Thoracic aorta (tissue), 2 donors: ENCODE measurements around the gene ATR. TPM values are rescaled to one million over a fixed set of nuclear protein-coding genes. Genes with fewer than 3 reads are reported as not detected.

Source experiments
- ATAC-seq: fragments of 150-250 bp; one replicate; pipeline ENCODE4 v1.8.0; 2017; ENCODE audit warnings: low read depth; ENCODE audit not compliant: insufficient number of reproducible peaks, low FRiP score
- DNase-seq: peaks from one replicate; pipeline ENCODE4 v3.0.0-alpha.2; 2020; ENCODE audit warnings: low spot score
- H3K27ac ChIP-seq, 2 donors: fragments of 200-600 bp; sonication (generic); 1 replicate in 1 of 2; 2 replicates in 1 of 2; pipeline ENCODE4 v1.5.1; 2016; ENCODE audit warnings: mild to moderate bottlenecking in 2 of 2, moderate library complexity in 2 of 2
- H3K27me3 ChIP-seq: fragments of 200-600 bp; sonication (generic); replicated peaks from 2 replicates; pipeline ENCODE4 v1.6.0; 2016; ENCODE audit warnings: mild to moderate bottlenecking; ENCODE audit not compliant: insufficient read depth
- H3K36me3 ChIP-seq: fragments of 200-600 bp; sonication (generic); one replicate; pipeline ENCODE4 v1.5.1; 2016
- H3K4me1 ChIP-seq, 2 donors: fragments of 200-600 bp; sonication (generic); 1 replicate in 1 of 2; 2 replicates in 1 of 2; pipeline versions ENCODE4 v1.5.1 to v1.6.0; 2016; ENCODE audit warnings: low read depth in 2 of 2, mild to moderate bottlenecking in 1 of 2; ENCODE audit not compliant: control insufficient read depth in 1 of 2
- H3K4me3 ChIP-seq: fragments of 200-600 bp; sonication (generic); 2 replicates; pipeline ENCODE4 v1.5.1; 2016; ENCODE audit warnings: mild to moderate bottlenecking
- H3K9me3 ChIP-seq: fragments of 200-600 bp; sonication (generic); 2 replicates; pipeline ENCODE4 v1.5.1; 2016
- total RNA-seq, 2 donors: library from RNA; depleted of rRNA; stranded (reverse); fragments of >200 nt; gene quantifications; one replicate each; pipeline versions ENCODE4 v1.1.0 to v1.2.3, GENCODE V29; 2016
- TF ChIP-seq, protein P1 (sequence below): fragments of 200-600 bp; sonication (generic); IDR thresholded peaks from one replicate; pipeline ENCODE4 v1.5.1; 2019; ENCODE audit warnings: antibody characterized with exemption

Gene ATR
- total RNA-seq, 2 donors from 2014 or later = 21.3 to 41.6 TPM

DNA sequence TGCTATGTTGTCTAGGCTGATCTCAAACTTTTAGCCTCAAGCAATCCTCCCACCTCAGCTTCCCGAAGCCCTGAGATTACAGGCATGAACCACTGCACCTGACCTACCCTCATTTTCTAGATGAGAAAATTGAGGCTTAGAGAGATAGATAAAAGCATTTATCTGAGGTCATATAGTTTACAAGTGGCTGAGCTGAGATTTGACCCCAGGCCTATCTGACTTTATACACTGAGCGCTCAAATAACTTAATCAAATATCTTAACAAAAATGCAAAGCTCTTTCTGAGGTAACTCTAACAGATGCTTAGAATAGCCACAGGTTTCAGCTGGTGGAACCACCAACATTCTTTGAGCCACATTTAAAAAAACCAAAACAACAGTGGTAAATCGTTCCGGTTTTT is 23.2 kb upstream of the ATR start:
- no peaks in the 10 kb centered on the region for H3K9me3 ChIP-seq
- H3K36me3 ChIP-seq = no peaks in the 10 kb centered on the region
- no peak overlapping the region for H3K27ac ChIP-seq
- no peak overlapping the region for H3K4me3 ChIP-seq
- ATAC-seq (no peak), DNase-seq (no peak)
- H3K4me1 ChIP-seq = no peaks in the 10 kb centered on the region
- H3K27me3 ChIP-seq = no peaks in the 10 kb centered on the region
- TF ChIP-seq, protein P1, sequence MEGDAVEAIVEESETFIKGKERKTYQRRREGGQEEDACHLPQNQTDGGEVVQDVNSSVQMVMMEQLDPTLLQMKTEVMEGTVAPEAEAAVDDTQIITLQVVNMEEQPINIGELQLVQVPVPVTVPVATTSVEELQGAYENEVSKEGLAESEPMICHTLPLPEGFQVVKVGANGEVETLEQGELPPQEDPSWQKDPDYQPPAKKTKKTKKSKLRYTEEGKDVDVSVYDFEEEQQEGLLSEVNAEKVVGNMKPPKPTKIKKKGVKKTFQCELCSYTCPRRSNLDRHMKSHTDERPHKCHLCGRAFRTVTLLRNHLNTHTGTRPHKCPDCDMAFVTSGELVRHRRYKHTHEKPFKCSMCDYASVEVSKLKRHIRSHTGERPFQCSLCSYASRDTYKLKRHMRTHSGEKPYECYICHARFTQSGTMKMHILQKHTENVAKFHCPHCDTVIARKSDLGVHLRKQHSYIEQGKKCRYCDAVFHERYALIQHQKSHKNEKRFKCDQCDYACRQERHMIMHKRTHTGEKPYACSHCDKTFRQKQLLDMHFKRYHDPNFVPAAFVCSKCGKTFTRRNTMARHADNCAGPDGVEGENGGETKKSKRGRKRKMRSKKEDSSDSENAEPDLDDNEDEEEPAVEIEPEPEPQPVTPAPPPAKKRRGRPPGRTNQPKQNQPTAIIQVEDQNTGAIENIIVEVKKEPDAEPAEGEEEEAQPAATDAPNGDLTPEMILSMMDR = no peak

GRCh38 chr3:142597906-142598305 is 19.4 kb upstream of the ATR start:
- TF ChIP-seq, protein P1 = no peak
- no peaks in the 10 kb centered on the region for H3K36me3 ChIP-seq
- no peak for DNase-seq
- no peak for ATAC-seq
- no peak overlapping the region for H3K4me3 ChIP-seq
- H3K27me3 ChIP-seq = no peaks in the 10 kb centered on the region
- H3K4me1 ChIP-seq = peaks cover 0 to 7% of the 10 kb centered on the region in 2 donors
- H3K9me3 ChIP-seq = no peaks in the 10 kb centered on the region
- H3K27ac ChIP-seq = no peak overlapping the region

DNA sequence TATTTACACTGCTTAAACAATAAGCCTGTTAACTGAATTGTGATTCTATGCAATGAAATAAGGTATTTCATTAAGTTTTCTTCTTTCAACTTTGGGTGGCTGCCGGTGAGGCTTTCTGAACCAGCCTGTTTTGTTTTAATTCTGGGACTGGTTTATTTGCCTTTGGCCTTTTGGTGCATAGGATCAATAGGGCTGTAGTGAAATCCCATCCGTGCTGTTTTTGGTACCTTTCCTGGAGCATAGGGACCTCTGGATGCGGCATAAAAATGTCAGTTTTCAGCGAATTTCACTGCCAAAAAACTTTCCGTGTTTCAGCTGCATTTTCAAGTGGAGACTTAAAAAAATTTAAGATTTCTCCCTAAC is 18.2 kb upstream of the ATR start:
- H3K4me3 ChIP-seq = peak overlapping the region; percentile 74
- no peak for ATAC-seq
- H3K4me1 ChIP-seq = peaks cover 0 to 7% of the 10 kb centered on the region in 2 donors
- TF ChIP-seq, protein P1 = no peak
- H3K9me3 ChIP-seq = no peaks in the 10 kb centered on the region
- no peaks in the 10 kb centered on the region for H3K36me3 ChIP-seq
- H3K27ac ChIP-seq = peak overlapping the region in 1 of 2 donors; percentile 52
- no peak for DNase-seq
- H3K27me3 ChIP-seq = no peaks in the 10 kb centered on the region

- TF ChIP-seq, protein P1 = no peak
- DNase-seq = peak; percentile 28
- peaks cover 0 to 7% of the 10 kb centered on the region in 2 donors for H3K4me1 ChIP-seq
- H3K36me3 ChIP-seq = no peaks in the 10 kb centered on the region
- no peaks in the 10 kb centered on the region for H3K27me3 ChIP-seq
- H3K4me3 ChIP-seq = peak within 1 kb of the TSS; percentile 74
- H3K9me3 ChIP-seq = no peaks in the 10 kb centered on the region
- peak within 1 kb of the TSS; percentile 27 to 52 for H3K27ac ChIP-seq
- peak; percentile 80 for ATAC-seq
Observed at GRCh38 chr3:142595951-142596725, 17.6 kb upstream of the ATR start, which contains the start of gene PLS1. PLS1 (plus strand) TSS chr3:142596393; CDS start chr3:142664238, 67,845 bp downstream.

DNA sequence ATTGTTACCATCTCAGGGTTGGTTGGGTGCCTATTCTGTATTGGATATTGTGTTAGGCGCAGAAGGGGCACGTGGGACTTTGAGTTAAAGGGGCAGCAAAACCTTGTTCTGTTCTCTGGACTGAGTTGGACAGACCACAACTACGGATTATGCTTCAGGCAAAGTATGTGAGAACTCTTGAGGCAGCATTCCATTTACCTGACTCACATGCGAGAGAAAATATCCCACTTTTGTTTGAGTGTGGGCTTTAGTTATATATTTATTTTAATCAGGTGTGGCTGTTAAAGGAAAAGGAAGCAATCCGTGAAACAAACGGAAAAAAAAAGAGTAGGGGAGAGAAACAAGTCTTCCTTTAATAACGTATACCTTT is 17.0 kb upstream of the ATR start:
- TF ChIP-seq, protein P1 = no peak
- Histone ChIP-seq H3K27me3 (no peaks in the 10 kb centered on the region), H3K9me3 (no peaks in the 10 kb centered on the region), H3K27ac (peak overlapping the region; percentile 27 to 52), H3K36me3 (no peaks in the 10 kb centered on the region), H3K4me3 (peak overlapping the region; percentile 74), H3K4me1 (peaks cover 0 to 7% of the 10 kb centered on the region in 2 donors)
- DNase-seq (no peak), ATAC-seq (peak; percentile 75)
